Transverse colon (tissue), 4 donors: ENCODE data around the gene USP17L21. TPM values are rescaled to one million over a fixed set of nuclear protein-coding genes. Genes with fewer than 3 reads are reported as not detected.
"Not testable (repeated sequence)": the region's sequence is repeated elsewhere in the genome, so short reads cannot be mapped to it uniquely, and the experiment has no call there.

Source experiments
- DNase-seq: peaks from one replicate; pipeline ENCODE4 v3.0.0-alpha.2; 2019
- H3K27ac ChIP-seq, 4 donors: fragments of 200-600 bp; sonication (generic); 2 replicates each; pipeline ENCODE4 v1.5.1; 2016 to 2018; ENCODE audit warnings: inconsistent platforms in 4 of 4
- H3K27me3 ChIP-seq: fragments of 200-600 bp; sonication (generic); 2 replicates; pipeline ENCODE4 v1.5.1; 2017; ENCODE audit warnings: inconsistent platforms
- H3K36me3 ChIP-seq, 4 donors: fragments of 200-600 bp; sonication (generic); 2 replicates each; pipeline ENCODE4 v1.5.1; 2017 to 2019; ENCODE audit warnings: inconsistent platforms in 4 of 4
- H3K4me1 ChIP-seq, 4 donors: fragments of 200-600 bp; sonication (generic); 2 replicates each; pipeline ENCODE4 v1.5.1; 2017 to 2020; ENCODE audit warnings: inconsistent platforms in 4 of 4
- H3K4me3 ChIP-seq, 4 donors: fragments of 200-600 bp; sonication (generic); 1 replicate in 1 of 4; 2 replicates in 3 of 4; pipeline versions ENCODE4 v1.5.1 to v1.6.1; 2017 to 2019; ENCODE audit warnings: inconsistent platforms in 4 of 4
- H3K9me3 ChIP-seq, 2 donors: fragments of 200-600 bp; sonication (generic); 2 replicates each; pipeline ENCODE4 v1.5.1; 2017 to 2019; ENCODE audit warnings: inconsistent platforms in 2 of 2
- WGBS, 2 donors: methylation state at CpG; one replicate each; pipeline ENCODE4 v1.1.5; 2018; ENCODE audit warnings: low coverage in 1 of 2; 5-methylcytosine and 5-hydroxymethylcytosine counted together
- in situ Hi-C, 4 donors: fragments of 200-750 bp; cut with MboI; loops; one replicate each; pipeline versions ENCODE4 v1.15.0 to v1.15.1; 2017; ENCODE audit warnings: low sequenced_read_pairs in 3 of 4, low pct_ligation_motif_present in 1 of 4, low pct_unique_long_range_greater_than_20kb in 1 of 4
- intact Hi-C: fragments of 100-400 bp; cut with DNase I; formaldehyde crosslinking; loops from one replicate; pipeline ENCODE4 v1.15.1; 2023; ENCODE audit warnings: low total_unique reads
- total RNA-seq, 4 donors: library from RNA; depleted of rRNA; stranded (reverse); fragments of >200 nt; gene quantifications; one replicate each; pipeline ENCODE4 v1.1.0, GENCODE V29; 2016

Gene USP17L21
- not detected for total RNA-seq

GRCh38 chr4:9262572-9262971 lies at the start of gene USP17L21:
Gene USP17L21, plus strand, starts transcription at chr4:9262872. Its CDS starts 0 bp downstream, at chr4:9262872.
- H3K36me3 ChIP-seq, DNase-seq, intact Hi-C loops, H3K4me3 ChIP-seq, H3K9me3 ChIP-seq, H3K4me1 ChIP-seq, H3K27ac ChIP-seq, H3K27me3 ChIP-seq, in situ Hi-C loops: not testable (repeated sequence)
- WGBS, 2 donors = no CpG with 5 or more reads among the region's 13 CpGs

GRCh38 chr4:9214701-9215100 lies 48.0 kb upstream of the USP17L21 start:
- intact Hi-C loops, H3K36me3 ChIP-seq, H3K27me3 ChIP-seq, H3K4me3 ChIP-seq, H3K4me1 ChIP-seq, H3K9me3 ChIP-seq, DNase-seq, in situ Hi-C loops, H3K27ac ChIP-seq: not testable (repeated sequence)
- WGBS, 2 donors = 77 to 81% methylated on average over 6 to 11 of the region's 14 CpGs

GRCh38 chr4:9215105-9215504 lies 47.6 kb upstream of the USP17L21 start, which contains the start of gene USP17L11:
Gene USP17L11, plus strand, starts transcription at chr4:9215405. Its CDS starts 0 bp downstream, at chr4:9215405.
- intact Hi-C loops, H3K4me1 ChIP-seq, H3K27me3 ChIP-seq, in situ Hi-C loops, H3K36me3 ChIP-seq, H3K9me3 ChIP-seq, H3K4me3 ChIP-seq, DNase-seq, H3K27ac ChIP-seq: not testable (repeated sequence)
- WGBS, 2 donors = no CpG with 5 or more reads among the region's 14 CpGs

DNA sequence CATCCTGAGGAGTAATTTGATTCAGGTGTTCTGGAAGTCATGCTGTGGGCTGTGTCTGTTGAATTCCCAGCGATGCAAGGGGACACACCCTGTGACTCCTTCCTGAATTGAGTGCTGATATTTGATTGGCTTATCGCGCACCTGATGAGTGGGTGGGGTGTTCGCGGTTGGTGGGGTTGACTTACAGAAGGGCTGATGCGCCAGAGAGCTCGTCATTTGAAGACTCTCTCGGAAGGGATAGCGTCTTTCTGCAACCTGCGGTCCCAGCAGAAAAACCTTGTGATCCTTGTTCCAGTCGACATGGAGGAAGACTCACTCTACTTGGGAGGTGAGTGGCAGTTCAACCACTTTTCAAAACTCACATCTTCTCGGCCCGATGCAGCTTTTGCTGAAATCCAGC lies 42.8 kb upstream of the USP17L21 start, which contains the start of gene USP17L12:
USP17L12 (plus strand) TSS at position 301 of the 400 bp plus-strand sequence; CDS start at position 301, 0 bp downstream.
- DNase-seq, H3K4me1 ChIP-seq, in situ Hi-C loops, intact Hi-C loops, H3K27ac ChIP-seq, H3K9me3 ChIP-seq, H3K4me3 ChIP-seq, H3K27me3 ChIP-seq, H3K36me3 ChIP-seq: not testable (repeated sequence)
- WGBS, 2 donors = no CpG with 5 or more reads among the region's 13 CpGs

DNA sequence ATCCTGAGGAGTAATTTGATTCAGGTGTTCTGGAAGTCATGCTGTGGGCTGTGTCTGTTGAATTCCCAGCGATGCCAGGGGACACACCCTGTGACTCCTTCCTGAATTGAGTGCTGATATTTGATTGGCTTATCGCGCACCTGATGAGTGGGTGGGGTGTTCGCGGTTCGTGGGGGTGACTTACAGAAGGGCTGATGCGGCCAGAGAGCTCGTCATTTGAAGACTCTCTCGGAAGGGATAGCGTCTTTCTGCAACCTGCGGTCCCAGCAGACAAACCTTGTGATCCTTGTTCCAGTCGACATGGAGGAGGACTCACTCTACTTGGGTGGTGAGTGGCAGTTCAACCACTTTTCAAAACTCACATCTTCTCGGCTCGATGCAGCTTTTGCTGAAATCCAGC lies 38.1 kb upstream of the USP17L21 start, which contains the start of gene USP17L13:
USP17L13 (plus strand) TSS at position 301 of the 400 bp plus-strand sequence; CDS start at position 301, 0 bp downstream.
- H3K9me3 ChIP-seq, in situ Hi-C loops, intact Hi-C loops, H3K4me1 ChIP-seq, H3K27ac ChIP-seq, DNase-seq, H3K27me3 ChIP-seq, H3K4me3 ChIP-seq, H3K36me3 ChIP-seq: not testable (repeated sequence)
- no CpG with 5 or more reads among the region's 14 CpGs for WGBS, 2 donors

DNA sequence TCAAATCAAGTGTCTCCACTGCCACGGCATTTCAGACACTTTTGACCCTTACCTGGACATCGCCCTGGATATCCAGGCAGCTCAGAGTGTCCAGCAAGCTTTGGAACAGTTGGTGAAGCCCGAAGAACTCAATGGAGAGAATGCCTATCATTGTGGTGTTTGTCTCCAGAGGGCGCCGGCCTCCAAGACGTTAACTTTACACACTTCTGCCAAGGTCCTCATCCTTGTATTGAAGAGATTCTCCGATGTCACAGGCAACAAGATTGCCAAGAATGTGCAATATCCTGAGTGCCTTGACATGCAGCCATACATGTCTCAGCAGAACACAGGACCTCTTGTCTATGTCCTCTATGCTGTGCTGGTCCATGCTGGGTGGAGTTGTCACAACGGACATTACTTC lies 32.4 kb upstream of the USP17L21 start:
- DNase-seq = peak; percentile 7

DNA sequence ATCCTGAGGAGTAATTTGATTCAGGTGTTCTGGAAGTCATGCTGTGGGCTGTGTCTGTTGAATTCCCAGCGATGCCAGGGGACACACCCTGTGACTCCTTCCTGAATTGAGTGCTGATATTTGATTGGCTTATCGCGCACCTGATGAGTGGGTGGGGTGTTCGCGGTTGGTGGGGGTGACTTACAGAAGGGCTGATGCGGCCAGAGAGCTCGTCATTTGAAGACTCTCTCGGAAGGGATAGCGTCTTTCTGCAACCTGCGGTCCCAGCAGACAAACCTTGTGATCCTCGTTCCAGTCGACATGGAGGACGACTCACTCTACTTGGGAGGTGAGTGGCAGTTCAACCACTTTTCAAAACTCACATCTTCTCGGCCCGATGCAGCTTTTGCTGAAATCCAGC lies 28.6 kb upstream of the USP17L21 start, which contains the start of gene USP17L15:
USP17L15 (plus strand) TSS at position 301 of the 400 bp plus-strand sequence; CDS start at position 301, 0 bp downstream.
- WGBS, 2 donors = no CpG with 5 or more reads among the region's 15 CpGs
- H3K27ac ChIP-seq, H3K9me3 ChIP-seq, DNase-seq, H3K4me3 ChIP-seq, intact Hi-C loops, H3K36me3 ChIP-seq, H3K4me1 ChIP-seq, H3K27me3 ChIP-seq, in situ Hi-C loops: not testable (repeated sequence)

More for the DNA sequence above, 32.4 kb upstream of the USP17L21 start:
- H3K36me3 ChIP-seq, H3K4me3 ChIP-seq, H3K4me1 ChIP-seq, H3K27me3 ChIP-seq, H3K9me3 ChIP-seq, in situ Hi-C loops, intact Hi-C loops, H3K27ac ChIP-seq: not testable (repeated sequence)
- WGBS, 2 donors = 94% methylated on average over 5 of the region's 8 CpGs; no CpG with 5 or more reads in 1 of the 2 donors

DNA sequence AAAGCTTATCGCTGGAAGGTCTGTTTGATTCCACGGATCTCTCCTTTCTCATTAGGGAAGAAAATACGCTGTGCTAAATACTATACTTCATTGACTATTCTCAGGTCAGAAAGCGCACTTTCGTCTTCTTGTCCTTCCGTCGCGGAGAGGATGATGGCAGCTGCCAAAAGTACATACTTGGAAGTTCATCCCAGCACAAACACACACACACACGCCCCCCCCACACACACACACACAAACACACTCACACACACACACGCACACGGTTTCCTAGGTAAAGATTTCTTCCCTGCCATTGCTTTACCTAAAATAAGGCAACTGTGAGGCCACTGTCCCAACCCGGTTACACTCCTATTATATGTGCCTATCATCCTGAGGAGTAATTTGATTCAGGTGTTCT lies 24.2 kb upstream of the USP17L21 start:
- intact Hi-C loops = not testable (repeated sequence)
- 100% methylated on average over 2 of the region's 12 CpGs; no CpG with 5 or more reads in 1 of the 2 donors for WGBS, 2 donors

GRCh38 chr4:9243579-9243978 lies 19.1 kb upstream of the USP17L21 start, which contains the start of gene USP17L17:
Gene USP17L17, plus strand, starts transcription at chr4:9243879. Its CDS starts 0 bp downstream, at chr4:9243879.
- H3K4me1 ChIP-seq, in situ Hi-C loops, intact Hi-C loops, H3K4me3 ChIP-seq, H3K36me3 ChIP-seq, DNase-seq, H3K9me3 ChIP-seq, H3K27ac ChIP-seq, H3K27me3 ChIP-seq: not testable (repeated sequence)
- WGBS, 2 donors = 97 to 98% methylated on average over 5 to 10 of the region's 14 CpGs

More for the DNA sequence above, 24.2 kb upstream of the USP17L21 start:
- DNase-seq, H3K27me3 ChIP-seq, H3K27ac ChIP-seq, in situ Hi-C loops, H3K4me3 ChIP-seq, H3K9me3 ChIP-seq, H3K4me1 ChIP-seq, H3K36me3 ChIP-seq: not testable (repeated sequence)

DNA sequence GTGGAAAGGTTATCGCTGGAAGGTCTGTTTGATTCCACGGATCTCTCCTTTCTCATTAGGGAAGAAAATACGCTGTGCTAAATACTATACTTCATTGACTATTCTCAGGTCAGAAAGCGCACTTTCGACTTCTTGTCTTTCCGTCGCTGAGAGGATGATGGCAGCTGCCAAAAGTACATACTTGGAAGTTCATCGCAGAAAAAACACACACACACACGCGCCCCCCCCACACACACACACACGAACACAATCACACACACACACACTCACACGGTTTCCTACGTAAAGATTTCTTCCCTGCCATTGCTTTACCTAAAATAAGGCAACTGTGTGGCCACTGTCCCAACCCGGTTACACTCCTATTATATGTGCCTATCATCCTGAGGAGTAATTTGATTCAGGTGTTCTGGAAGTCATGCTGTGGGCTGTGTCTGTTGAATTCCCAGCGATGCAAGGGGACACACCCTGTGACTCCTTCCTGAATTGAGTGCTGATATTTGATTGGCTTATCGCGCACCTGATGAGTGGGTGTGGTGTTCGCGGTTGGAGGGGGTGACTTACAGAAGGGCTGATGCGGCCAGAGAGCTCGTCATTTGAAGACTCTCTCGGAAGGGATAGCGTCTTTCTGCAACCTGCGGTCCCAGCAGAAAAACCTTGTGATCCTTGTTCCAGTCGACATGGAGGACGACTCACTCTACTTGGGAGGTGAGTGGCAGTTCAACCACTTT lies 14.6 kb upstream of the USP17L21 start, which contains the start of gene USP17L18:
USP17L18 (plus strand) TSS at position 678 of the 728 bp plus-strand sequence; CDS start at position 678, 0 bp downstream.
- in situ Hi-C loops, H3K27ac ChIP-seq, H3K4me3 ChIP-seq, H3K9me3 ChIP-seq, H3K36me3 ChIP-seq, intact Hi-C loops, H3K4me1 ChIP-seq, H3K27me3 ChIP-seq: not testable (repeated sequence)
- peak; percentile 7 for DNase-seq
- WGBS, 2 donors = 86 to 92% methylated on average over 10 to 19 of the region's 26 CpGs
